Measurements from ENCODE around the gene SUGP1.

- TF ChIP-seq, protein P1, sequence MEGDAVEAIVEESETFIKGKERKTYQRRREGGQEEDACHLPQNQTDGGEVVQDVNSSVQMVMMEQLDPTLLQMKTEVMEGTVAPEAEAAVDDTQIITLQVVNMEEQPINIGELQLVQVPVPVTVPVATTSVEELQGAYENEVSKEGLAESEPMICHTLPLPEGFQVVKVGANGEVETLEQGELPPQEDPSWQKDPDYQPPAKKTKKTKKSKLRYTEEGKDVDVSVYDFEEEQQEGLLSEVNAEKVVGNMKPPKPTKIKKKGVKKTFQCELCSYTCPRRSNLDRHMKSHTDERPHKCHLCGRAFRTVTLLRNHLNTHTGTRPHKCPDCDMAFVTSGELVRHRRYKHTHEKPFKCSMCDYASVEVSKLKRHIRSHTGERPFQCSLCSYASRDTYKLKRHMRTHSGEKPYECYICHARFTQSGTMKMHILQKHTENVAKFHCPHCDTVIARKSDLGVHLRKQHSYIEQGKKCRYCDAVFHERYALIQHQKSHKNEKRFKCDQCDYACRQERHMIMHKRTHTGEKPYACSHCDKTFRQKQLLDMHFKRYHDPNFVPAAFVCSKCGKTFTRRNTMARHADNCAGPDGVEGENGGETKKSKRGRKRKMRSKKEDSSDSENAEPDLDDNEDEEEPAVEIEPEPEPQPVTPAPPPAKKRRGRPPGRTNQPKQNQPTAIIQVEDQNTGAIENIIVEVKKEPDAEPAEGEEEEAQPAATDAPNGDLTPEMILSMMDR (IDR thresholded peaks at IDR 0.05), result no peak
- no peak for TF ChIP-seq POLR2A (IDR thresholded peaks at IDR 0.05)
Measured at GRCh38 chr19:19259741-19260140, 60.6 kb downstream of the SUGP1 start.
